ENCODE measurements around the gene SEC23A. TPM values are rescaled to one million over a fixed set of nuclear protein-coding genes. Genes with fewer than 3 reads are reported as not detected.

Gene SEC23A
- total RNA-seq, 2 donors from 2014 or later: 176 to 207 TPM

DNA sequence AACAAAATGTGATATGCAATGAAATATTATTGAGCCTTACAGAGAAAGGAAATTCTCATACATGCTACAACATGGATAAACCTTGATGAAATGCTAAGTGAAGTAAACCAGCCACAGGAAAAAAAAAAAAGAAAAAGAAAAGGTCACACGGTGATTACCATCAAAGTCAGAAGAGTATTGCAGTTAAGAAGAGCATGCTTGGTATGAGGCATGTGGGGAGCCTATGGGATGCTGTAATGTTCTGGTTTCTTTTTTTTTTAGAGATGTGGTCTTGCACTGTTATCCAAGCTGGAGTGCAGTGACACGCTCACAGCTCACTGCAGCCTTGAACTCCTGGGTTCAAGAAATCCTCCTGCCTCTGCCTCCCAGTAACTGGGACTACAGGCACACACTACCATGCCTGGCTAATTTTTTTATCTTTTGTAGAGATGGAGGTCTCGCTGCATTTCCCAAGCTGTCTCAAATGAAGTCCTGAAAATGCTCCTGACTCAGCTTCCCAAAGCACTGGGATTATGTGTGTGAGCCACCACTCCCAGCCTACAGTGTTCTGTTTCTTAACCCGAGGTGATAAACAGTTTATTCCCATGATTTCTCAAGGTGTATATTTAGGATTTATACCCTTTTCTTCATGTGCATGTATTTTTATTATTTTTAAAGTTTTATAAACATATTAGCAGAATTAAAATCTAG is 96.2 kb downstream of the SEC23A start:
- intact Hi-C loops (cut with DNase I): no loop called here
- no peak for DNase-seq (ENCODE audit: low spot score)

- intact Hi-C loops (cut with DNase I): no loop called here
These were observed 97.8 kb downstream of the SEC23A start for GRCh38 chr14:39005044-39005880.

DNA sequence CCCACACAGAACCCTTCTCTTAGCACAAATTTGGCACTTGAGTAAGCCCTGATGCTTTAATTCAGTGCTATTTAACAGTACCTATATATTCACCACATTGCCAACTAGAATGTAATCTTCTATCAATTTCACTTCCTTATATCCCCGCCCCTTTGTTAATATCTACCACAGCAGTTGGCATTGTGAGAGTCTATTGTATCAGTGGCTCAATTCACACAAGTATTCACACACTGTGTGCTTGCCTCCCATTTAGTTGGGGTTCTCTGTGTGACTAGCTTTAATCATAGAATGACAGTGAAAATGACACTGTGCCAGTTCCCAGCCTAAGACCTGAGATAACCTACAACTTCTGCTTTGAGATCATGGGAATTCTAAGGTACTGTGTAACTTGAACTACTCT is 103.1 kb downstream of the SEC23A start:
- intact Hi-C loops (cut with DNase I): no loop called here
- DNase-seq (ENCODE audit: low spot score): no peak

More at GRCh38 chr14:39005044-39005880, 97.8 kb downstream of the SEC23A start:
- DNase-seq (ENCODE audit: low spot score): no peak

DNA sequence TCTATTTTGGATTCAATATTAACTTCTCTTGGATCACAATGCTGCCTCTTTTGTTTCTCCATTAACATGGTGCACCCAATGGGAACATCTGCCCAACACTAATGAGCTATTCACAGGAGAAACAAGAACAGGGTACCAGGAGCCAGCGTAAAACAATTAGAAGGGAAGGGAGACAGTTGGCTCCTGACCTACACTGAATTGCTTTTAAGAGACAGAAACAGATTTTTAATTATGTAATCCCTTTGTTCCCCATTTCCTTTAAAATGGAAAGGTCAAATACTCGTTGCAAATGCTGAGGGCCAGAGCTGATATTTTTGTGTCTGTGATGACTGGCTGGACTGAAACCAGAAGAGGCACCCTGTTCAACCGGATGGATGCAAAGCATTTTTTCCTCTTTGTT is 108.3 kb downstream of the SEC23A start:
- no peak for DNase-seq (ENCODE audit: low spot score)
- intact Hi-C loops (cut with DNase I): no loop called here

- intact Hi-C loops (cut with DNase I): no loop called here
- no peak for DNase-seq (ENCODE audit: low spot score)
These were observed 109.1 kb downstream of the SEC23A start for GRCh38 chr14:38993981-38994380.

- intact Hi-C loops (cut with DNase I): no loop called here
- DNase-seq (ENCODE audit: low spot score): no peak
These were observed 110.8 kb downstream of the SEC23A start for GRCh38 chr14:38992067-38992844.

- intact Hi-C loops (cut with DNase I): no loop called here
These were observed 111.7 kb downstream of the SEC23A start for GRCh38 chr14:38991299-38991698.

GRCh38 chr14:38989922-38990546 is 113.0 kb downstream of the SEC23A start:
- DNase-seq (ENCODE audit: low spot score): no peak
- intact Hi-C loops (cut with DNase I): no loop called here

More at GRCh38 chr14:38991299-38991698, 111.7 kb downstream of the SEC23A start:
- no peak for DNase-seq (ENCODE audit: low spot score)

- no peak for DNase-seq (ENCODE audit: low spot score)
- intact Hi-C loops (cut with DNase I): no loop called here
These were observed 115.3 kb downstream of the SEC23A start for GRCh38 chr14:38987781-38988180.

DNA sequence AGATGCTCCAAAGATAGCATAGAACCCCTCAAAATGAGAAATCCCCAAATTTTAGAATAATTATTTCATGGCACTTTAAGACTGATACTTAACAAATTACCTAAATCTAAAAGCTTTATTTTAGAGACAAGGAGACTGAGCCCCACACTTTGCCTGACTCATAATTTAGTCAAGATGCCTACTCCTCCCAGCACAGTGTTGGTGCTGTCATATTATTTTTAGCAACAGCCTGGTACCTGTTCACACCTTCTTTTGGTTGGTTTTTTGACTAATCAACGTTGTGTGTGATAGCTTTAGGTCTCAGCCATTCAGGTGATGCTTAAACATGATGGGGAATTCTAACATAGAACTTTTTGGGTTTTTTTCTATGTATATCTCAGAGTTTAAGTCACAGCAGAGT is 120.2 kb downstream of the SEC23A start:
- intact Hi-C loops (cut with DNase I): no loop called here

DNA sequence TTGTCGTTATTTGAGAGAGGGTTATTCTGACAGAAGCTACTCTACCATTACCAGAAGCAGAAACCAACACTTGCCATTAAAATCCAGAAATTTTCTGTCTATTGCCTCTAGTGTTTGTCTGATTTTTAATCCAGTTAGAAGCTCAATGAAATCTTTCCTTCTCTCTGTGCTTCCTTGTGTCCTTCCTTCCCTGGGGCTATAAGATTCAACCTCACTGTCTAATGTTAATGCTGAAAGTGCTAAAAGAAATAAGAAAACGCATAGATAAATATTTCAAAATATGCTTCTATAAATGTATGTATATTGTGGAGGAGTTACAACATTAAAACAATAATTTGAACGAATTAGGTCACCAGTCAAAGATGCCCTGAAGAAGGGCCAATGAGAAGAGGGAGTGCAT is 120.8 kb downstream of the SEC23A start:
- intact Hi-C loops (cut with DNase I): no loop called here
- no peak for DNase-seq (ENCODE audit: low spot score)

More for the DNA sequence above, 120.2 kb downstream of the SEC23A start:
- DNase-seq (ENCODE audit: low spot score): no peak

Other genes starting within 250 kb of the SEC23A start
- gene GEMIN2, start 11.1 kb upstream of the SEC23A start, total RNA-seq: 10 to 100 TPM in 1 of 2 donors, 1 to 10 TPM in 1; 9.6 to 12.7 TPM
- 10 to 100 TPM; 31.7 to 32.2 TPM for gene TRAPPC6B, start 67.1 kb upstream of the SEC23A start, total RNA-seq
- gene PNN, start 72.0 kb upstream of the SEC23A start, total RNA-seq: 10 to 100 TPM; 37.7 to 42.6 TPM
- gene MIA2, start 130.7 kb upstream of the SEC23A start, total RNA-seq: 10 to 100 TPM; 19.9 to 21.1 TPM

All from posterior vena cava (tissue), 2 donors.